Heart left ventricle (tissue), 13 donors: ENCODE measurements around the gene KCTD18.

Source experiments
- CTCF ChIP-seq, 12 donors: fragments of 200-600 bp; sonication (generic) in 4 of 12; IDR thresholded peaks; one replicate each; pipeline versions ENCODE4 v1.5.0 to v1.8.0; 2018 to 2022; ENCODE audit warnings: antibody characterized with exemption in 12 of 12, mild to moderate bottlenecking in 5 of 12
- POLR2A ChIP-seq, 2 donors: fragments of 450-650 bp; IDR thresholded peaks; one replicate each; pipeline ENCODE4 v1.6.1; 2017; ENCODE audit warnings: antibody characterized with exemption in 2 of 2, mild to moderate bottlenecking in 2 of 2, moderate library complexity in 2 of 2
- donor health status: ischemic (EF 13 %, LVEDD 7.1; RV severe dilation, severe dysfunction).
- donor health status: DM: no; HTN: yes; CAD: no.
- donor health status: DM: no; HTN: no; CAD: no.
- donor health status: ischemic (EF 25% LVEDD 6.9; RV normal size, moderate dysfunction).
- donor health status: ischemic (EF 25% LVEDD 5.7; RV mildly dilated, moderate dysfunction).
- donor health status: ischemic (EF 35%, LVEDD 5.7; RV mildly dilated, moderate dysfunction).
- donor health status: nonischemic (EF 11% LVEDD 7.7; RV severe dilation, severe dysfunction).
- donor health status: DM: yes; HTN: yes; CAD: no.
- donor health status: PGD.
- donor health status: ischemic (EF 29% LVEDD 5.4; RV normal size, mild dysfunction).
- donor health status: nonischemic (EF 23%, LVEDD 6.1; RV moderate dilation, normal function).

- TF ChIP-seq POLR2A (IDR thresholded peaks at IDR 0.05) (no peak), CTCF (IDR thresholded peaks at IDR 0.05) (no peak)
These were observed 30.9 kb upstream of the KCTD18 start for GRCh38 chr2:200540793-200541192.
